DND-41 (cell line): ENCODE data around the gene HEYL.

Source experiments
- ATAC-seq: fragments of 200-7000 bp; cut with Tn5 transposase; 3 replicates; pipeline ENCODE4 v1.9.1; 2021; ENCODE audit warnings: low read depth; ENCODE audit not compliant: insufficient read depth
- DNase-seq: peaks from one replicate; pipeline ENCODE4 v3.0.0-alpha.2; 2020
- H2AFZ ChIP-seq: 2 replicates; pipeline ENCODE4 v1.6.0; 2012; ENCODE audit warnings: low read depth, low read length
- H3K27ac ChIP-seq: 2 replicates; pipeline ENCODE4 v1.5.1; 2012; ENCODE audit warnings: low read length, inconsistent platforms
- H3K27me3 ChIP-seq: fragments of 200-600 bp; sonication (generic); 2 replicates; pipeline ENCODE4 v1.6.0; 2012; ENCODE audit warnings: low read length, mild to moderate bottlenecking, inconsistent platforms; ENCODE audit not compliant: insufficient read depth, poor library complexity
- H3K36me3 ChIP-seq: 2 replicates; pipeline ENCODE4 v1.5.1; 2012; ENCODE audit warnings: low read length, inconsistent platforms; ENCODE audit not compliant: insufficient read depth
- H3K4me1 ChIP-seq: 2 replicates; pipeline ENCODE4 v1.5.1; 2012; ENCODE audit warnings: mild to moderate bottlenecking, low read length; ENCODE audit not compliant: insufficient read depth
- H3K4me2 ChIP-seq: 2 replicates; pipeline ENCODE4 v1.6.0; 2012; ENCODE audit warnings: mild to moderate bottlenecking, moderate library complexity, low read length, inconsistent platforms; ENCODE audit not compliant: insufficient read depth
- H3K4me3 ChIP-seq, 2 experiments: fragments of 200-600 bp in 1 of 2; shearing (Covaris generic) in 1 of 2; 2 replicates each; pipeline ENCODE4 v1.5.1; 2012 to 2016; ENCODE audit warnings: inconsistent platforms in 2 of 2, low read length in 2 of 2, mild to moderate bottlenecking in 2 of 2, low read depth in 1 of 2, moderate library complexity in 1 of 2
- H3K79me2 ChIP-seq: 2 replicates; pipeline ENCODE4 v1.6.0; 2012; ENCODE audit warnings: low read length, inconsistent platforms; ENCODE audit not compliant: insufficient read depth
- H3K9ac ChIP-seq: 2 replicates; pipeline ENCODE4 v1.6.0; 2012; ENCODE audit warnings: low read depth, mild to moderate bottlenecking, inconsistent platforms, low read length, moderate library complexity
- H3K9me3 ChIP-seq: 2 replicates; pipeline ENCODE4 v1.5.1; 2012; ENCODE audit warnings: low read length, moderate library complexity, mild to moderate bottlenecking, inconsistent platforms; ENCODE audit not compliant: insufficient read depth, severe bottlenecking
- H4K20me1 ChIP-seq: 2 replicates; pipeline ENCODE4 v1.6.0; 2012; ENCODE audit warnings: low read length; ENCODE audit not compliant: insufficient read depth
- EZH2 ChIP-seq: IDR thresholded peaks from 3 replicates; pipeline ENCODE4 v1.6.1; 2012; ENCODE audit warnings: borderline replicate concordance, low read depth, mild to moderate bottlenecking, moderate library complexity, low read length, inconsistent platforms; ENCODE audit not compliant: severe bottlenecking
- TF ChIP-seq, protein P1 (sequence below): IDR thresholded peaks from 2 replicates; pipeline ENCODE4 v1.5.1; 2012; ENCODE audit warnings: borderline replicate concordance, low read length, moderate library complexity, mild to moderate bottlenecking; ENCODE audit not compliant: poor library complexity, severe bottlenecking; ENCODE audit errors: extremely low read depth

The HEYL gene

DNA sequence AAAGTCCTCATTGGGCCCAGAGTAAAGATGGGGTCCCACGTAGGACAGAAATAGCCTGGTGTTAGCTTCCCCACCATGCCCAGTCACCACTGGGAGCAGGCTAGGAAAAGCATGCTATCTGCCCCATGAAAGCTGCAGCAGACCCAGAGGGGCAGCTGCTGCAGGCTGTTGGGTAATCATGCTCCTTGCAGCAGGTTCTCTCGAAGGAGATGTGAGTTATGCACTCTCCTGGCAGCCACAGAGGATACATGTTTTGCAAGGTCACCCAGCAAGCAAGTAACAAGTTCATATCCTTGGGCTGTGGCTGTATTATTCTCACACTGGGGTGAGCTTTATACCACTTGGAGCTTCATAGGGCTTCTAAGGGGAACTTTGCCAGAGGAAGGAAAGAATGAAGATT lies 9.1 kb upstream of the HEYL start:
- H2AFZ ChIP-seq, result no peak overlapping the region
- TF ChIP-seq, protein P1, sequence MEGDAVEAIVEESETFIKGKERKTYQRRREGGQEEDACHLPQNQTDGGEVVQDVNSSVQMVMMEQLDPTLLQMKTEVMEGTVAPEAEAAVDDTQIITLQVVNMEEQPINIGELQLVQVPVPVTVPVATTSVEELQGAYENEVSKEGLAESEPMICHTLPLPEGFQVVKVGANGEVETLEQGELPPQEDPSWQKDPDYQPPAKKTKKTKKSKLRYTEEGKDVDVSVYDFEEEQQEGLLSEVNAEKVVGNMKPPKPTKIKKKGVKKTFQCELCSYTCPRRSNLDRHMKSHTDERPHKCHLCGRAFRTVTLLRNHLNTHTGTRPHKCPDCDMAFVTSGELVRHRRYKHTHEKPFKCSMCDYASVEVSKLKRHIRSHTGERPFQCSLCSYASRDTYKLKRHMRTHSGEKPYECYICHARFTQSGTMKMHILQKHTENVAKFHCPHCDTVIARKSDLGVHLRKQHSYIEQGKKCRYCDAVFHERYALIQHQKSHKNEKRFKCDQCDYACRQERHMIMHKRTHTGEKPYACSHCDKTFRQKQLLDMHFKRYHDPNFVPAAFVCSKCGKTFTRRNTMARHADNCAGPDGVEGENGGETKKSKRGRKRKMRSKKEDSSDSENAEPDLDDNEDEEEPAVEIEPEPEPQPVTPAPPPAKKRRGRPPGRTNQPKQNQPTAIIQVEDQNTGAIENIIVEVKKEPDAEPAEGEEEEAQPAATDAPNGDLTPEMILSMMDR, result no peak
- no peak for TF ChIP-seq EZH2
- H3K27ac ChIP-seq, result no peak overlapping the region
- no peak overlapping the region for H3K4me2 ChIP-seq
- H4K20me1 ChIP-seq, result no peaks in the 10 kb centered on the region; the same call in none of the 2 replicates
- DNase-seq (no peak), ATAC-seq (no peak)
- no peaks in the 10 kb centered on the region for H3K36me3 ChIP-seq
- H3K4me3 ChIP-seq, result no peak overlapping the region
- no peaks in the 10 kb centered on the region for H3K4me1 ChIP-seq
- H3K79me2 ChIP-seq, result no peaks in the 10 kb centered on the region
- peaks cover 10% of the 10 kb centered on the region for H3K27me3 ChIP-seq
- no peak overlapping the region for H3K9ac ChIP-seq
- no peaks in the 10 kb centered on the region for H3K9me3 ChIP-seq

DNA sequence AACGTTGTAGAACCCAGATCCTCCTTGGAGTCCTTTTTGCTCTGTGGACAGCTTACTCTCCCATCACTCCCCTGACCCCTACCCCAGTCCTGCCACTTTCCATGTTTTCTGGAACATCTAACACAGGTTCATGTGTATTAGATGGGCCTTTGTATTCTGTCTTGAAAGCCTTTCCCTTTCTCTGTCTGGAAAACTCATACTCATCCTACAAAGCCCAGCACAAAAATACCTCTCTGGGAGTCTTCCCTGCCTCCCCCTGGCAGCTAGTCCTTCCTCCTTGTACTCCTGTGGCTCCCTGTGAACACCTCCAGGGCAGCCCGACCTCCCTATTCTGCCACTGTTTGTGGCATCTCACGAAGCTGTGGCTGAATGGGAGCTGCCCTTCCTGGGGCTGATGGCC lies 7.8 kb upstream of the HEYL start:
- H2AFZ ChIP-seq, result no peak overlapping the region
- no peak overlapping the region for H3K4me2 ChIP-seq
- DNase-seq (no peak), ATAC-seq (no peak)
- no peaks in the 10 kb centered on the region for H3K4me1 ChIP-seq
- H3K27ac ChIP-seq, result no peak overlapping the region
- H3K9me3 ChIP-seq, result no peaks in the 10 kb centered on the region
- no peaks in the 10 kb centered on the region for H3K79me2 ChIP-seq
- no peaks in the 10 kb centered on the region for H3K36me3 ChIP-seq
- no peak for TF ChIP-seq EZH2
- TF ChIP-seq, protein P1, result no peak
- H3K27me3 ChIP-seq, result peaks cover 10% of the 10 kb centered on the region
- H3K4me3 ChIP-seq, result no peak overlapping the region
- no peaks in the 10 kb centered on the region; the same call in none of the 2 replicates for H4K20me1 ChIP-seq
- H3K9ac ChIP-seq, result no peak overlapping the region

DNA sequence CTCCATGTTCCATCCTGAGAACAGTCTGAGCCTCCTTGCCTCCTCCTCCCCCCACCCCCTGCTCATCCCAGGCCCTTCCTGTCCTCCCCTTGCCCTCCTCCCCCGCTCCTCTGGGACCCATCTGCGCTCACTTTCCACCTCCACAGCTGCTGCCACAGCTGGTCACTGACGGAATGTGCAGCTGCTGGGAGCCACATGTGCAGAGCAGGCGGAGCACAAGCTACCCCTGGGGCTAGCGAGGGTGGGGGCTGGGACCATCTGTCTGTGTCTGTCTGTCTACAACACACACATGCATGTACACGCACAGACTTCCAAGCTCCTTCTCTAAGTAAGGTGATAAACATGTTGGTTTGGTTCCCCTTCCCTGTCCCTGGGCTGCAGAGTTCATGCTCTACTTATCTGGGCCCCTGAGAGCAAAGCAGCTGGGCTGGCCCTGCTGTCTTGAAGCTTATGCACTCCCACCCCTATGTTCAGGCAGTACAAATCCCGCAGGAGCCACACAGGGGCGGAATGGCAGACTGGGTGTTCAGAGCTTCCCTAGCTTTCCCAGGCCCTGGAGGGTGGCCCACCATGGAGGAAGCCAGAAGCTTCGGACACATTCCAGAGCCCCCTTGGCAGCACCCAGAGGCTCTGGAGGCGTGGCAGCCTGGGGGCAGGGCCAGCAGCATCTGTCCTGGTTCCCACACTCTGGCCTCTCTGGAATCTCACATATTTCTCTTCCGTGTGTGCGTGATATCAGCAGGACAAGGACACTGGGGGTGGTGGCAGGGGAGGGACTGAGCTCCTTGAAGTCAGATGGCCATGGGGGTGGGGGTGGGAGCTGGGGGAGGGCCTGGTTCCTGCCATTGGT lies 7.0 kb upstream of the HEYL start:
- Histone ChIP-seq H3K36me3 (no peaks in the 10 kb centered on the region), H3K9me3 (no peaks in the 10 kb centered on the region), H3K27ac (no peak overlapping the region), H2AFZ (no peak overlapping the region), H3K27me3 (peaks cover 10% of the 10 kb centered on the region), H4K20me1 (no peaks in the 10 kb centered on the region; the same call in none of the 2 replicates), H3K4me2 (no peak overlapping the region), H3K79me2 (no peaks in the 10 kb centered on the region), H3K4me1 (no peaks in the 10 kb centered on the region), H3K4me3 (no peak overlapping the region), H3K9ac (no peak overlapping the region)
- TF ChIP-seq EZH2, result no peak
- TF ChIP-seq, protein P1, result no peak
- DNase-seq, result peak; percentile 23
- 0 out of 3 replicates have a peak, but pooled peaks have one; percentile 42 for ATAC-seq
